VCaP (cell line): ENCODE measurements around the gene KRT33A.

ENCODE experiments used
- H3K27ac ChIP-seq: fragments of 450-650 bp; 2 replicates; pipeline ENCODE4 v1.5.1; 2017
- TF ChIP-seq, protein P1 (sequence below): fragments of 450-650 bp; conservative IDR thresholded peaks from 2 replicates; pipeline ENCODE4 v1.5.1; 2017; ENCODE audit warnings: mild to moderate bottlenecking, moderate library complexity

KRT33A gene

GRCh38 chr17:41302981-41303380, 47.6 kb downstream of the KRT33A start:
- no peak overlapping the region for H3K27ac ChIP-seq
- TF ChIP-seq, protein P1, sequence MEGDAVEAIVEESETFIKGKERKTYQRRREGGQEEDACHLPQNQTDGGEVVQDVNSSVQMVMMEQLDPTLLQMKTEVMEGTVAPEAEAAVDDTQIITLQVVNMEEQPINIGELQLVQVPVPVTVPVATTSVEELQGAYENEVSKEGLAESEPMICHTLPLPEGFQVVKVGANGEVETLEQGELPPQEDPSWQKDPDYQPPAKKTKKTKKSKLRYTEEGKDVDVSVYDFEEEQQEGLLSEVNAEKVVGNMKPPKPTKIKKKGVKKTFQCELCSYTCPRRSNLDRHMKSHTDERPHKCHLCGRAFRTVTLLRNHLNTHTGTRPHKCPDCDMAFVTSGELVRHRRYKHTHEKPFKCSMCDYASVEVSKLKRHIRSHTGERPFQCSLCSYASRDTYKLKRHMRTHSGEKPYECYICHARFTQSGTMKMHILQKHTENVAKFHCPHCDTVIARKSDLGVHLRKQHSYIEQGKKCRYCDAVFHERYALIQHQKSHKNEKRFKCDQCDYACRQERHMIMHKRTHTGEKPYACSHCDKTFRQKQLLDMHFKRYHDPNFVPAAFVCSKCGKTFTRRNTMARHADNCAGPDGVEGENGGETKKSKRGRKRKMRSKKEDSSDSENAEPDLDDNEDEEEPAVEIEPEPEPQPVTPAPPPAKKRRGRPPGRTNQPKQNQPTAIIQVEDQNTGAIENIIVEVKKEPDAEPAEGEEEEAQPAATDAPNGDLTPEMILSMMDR, result no peak

DNA sequence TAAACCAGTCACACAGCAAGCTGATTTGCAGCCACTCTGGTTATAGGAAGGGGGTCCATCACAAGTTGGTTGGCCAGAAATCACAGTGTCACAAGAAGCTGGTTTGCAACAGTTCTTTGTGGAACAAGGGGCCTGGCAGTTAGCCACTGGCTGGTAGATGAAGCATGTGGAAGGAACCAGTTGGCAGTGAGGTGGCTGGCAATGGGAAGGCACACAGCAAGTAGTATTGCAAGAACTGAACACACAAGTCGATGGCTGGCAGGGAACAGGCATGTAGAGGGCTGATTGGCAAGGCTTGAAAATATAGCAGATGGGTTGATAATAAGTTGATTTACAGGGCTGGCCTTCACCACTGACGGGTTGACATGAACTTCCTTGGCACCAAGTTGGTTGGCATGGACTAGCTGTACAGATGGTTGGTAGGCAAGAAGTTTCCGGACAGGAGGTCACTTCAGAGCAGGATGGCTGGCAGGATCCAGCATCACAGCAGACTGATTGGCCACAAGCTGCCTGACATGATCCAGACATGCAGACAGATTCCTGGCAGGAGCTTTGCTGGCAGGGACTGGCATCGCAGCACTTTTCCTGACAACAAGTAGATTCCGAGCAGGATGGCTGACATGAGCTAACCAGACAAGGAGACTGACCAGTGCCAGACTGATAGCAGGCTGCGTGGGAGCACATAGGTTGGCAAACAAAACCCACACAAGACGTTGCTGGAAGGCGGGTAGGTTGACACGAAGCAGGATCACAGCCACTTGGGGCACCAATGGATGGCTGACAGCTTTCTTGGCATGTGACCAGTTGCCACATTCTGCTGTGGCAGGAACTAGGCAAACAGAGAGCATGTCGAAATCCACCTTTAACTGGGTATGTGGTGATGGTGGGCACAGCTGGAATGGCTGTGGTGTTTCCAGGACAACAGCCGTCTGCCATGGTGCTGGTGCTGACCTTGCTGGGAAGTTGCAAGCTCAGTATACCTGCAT, 48.4 kb downstream of the KRT33A start, which contains the start of gene KRTAP29-1:
KRTAP29-1 (minus strand) TSS at position 936 of the 986 bp plus-strand sequence; CDS start at position 936, 0 bp downstream.
- no peak within 1 kb of the TSS for H3K27ac ChIP-seq
- TF ChIP-seq, protein P1, result no peak

DNA sequence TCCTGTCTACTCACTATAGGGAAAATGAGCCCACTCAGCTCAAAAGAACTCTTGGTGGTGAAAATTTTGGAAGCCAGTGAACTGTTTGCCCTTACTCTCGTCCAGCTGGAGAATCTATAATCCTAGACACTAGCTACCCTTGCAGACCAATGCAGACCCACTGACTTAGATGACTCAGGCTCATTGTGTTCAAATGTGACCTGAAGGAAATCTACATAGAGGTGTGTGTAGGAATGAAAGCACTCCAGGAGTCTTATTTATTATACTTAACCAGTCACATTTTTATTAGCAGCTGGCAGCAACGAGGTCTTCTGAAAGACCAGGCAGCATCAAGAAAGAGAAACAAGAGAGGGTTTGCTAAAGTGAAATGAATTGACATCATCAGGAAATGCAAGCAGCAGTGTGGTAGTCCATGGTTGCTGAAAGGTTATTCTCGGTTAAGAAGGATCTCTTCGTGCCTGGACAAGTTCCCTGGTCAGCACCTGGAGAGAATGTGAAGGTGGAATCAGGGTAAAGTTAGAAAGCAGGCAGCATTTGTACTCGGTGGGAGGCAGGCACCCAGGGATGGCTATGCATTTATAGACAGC, 49.3 kb downstream of the KRT33A start:
- TF ChIP-seq, protein P1, result no peak

DNA sequence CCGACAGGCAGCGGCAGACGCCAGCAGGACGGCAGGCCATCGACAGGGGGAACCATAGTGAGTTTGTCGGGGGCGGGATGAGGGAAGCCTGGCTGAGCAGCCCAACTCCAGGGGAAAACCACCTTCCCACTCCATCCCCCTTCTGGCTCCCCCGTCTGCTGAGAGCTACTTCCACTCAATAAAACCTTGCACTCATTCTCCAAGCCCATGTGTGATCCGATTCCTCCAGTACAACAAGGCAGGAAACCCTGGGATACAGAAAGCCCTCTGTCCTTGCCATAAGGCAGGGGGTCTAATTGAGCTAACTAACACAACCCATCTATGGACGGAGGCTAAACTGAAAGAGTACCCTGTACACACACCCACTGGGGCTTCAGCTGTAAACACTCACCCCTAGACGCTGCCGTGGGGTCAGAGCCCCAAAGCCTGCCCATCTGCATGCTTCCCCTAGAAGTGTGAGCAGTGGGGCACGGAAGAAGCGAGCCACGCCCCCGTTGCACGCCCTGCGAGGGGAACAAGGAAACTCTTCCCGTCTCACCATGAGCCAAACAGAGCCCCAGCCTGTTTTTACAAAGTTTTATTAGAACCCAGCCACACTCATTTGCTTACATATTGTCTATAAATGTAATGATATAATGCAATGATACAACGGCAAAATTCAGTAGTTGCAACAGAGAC, 52.0 kb downstream of the KRT33A start:
- no peak overlapping the region for H3K27ac ChIP-seq
- TF ChIP-seq, protein P1, result no peak

More for the DNA sequence above, 49.3 kb downstream of the KRT33A start:
- no peak overlapping the region for H3K27ac ChIP-seq

DNA sequence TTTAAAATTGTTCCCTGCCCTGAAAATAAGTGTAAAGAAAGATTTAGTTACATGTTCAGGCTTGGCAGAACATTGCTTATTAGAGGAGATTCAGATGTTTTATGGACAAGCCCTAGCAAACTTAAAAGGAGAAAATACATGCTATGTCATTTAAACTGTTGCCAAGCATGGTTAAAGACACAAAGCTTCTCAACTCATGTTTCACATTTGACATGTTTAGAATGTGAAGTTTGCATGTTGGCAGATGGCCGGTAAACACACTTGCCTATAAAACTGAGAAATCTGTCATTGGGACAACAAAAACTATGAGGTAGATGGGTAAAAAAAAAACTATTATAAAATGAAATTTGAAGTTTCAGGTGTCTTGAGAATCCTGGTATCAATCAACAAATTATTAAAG, 53.8 kb downstream of the KRT33A start:
- TF ChIP-seq, protein P1, result no peak
- H3K27ac ChIP-seq, result no peak overlapping the region
